Neural progenitor cell (in vitro differentiated cells): Measurements from ENCODE around the gene EFCC1. TPM values are rescaled to one million over a fixed set of nuclear protein-coding genes. Genes with fewer than 3 reads are reported as not detected.

Source experiments
- DNase-seq: peaks from one replicate; pipeline ENCODE4 v3.0.0-alpha.2; 2016; ENCODE audit warnings: low spot score
- H2AFZ ChIP-seq: fragments of 200-600 bp; sonication (generic); replicated peaks from 2 replicates; pipeline ENCODE4 v1.6.1; 2016; ENCODE audit warnings: antibody characterized with exemption
- H3F3A ChIP-seq: fragments of 200-600 bp; sonication (generic); 2 replicates; pipeline ENCODE4 v1.6.1; 2016; ENCODE audit warnings: antibody characterized with exemption, low read depth
- H3K27ac ChIP-seq: fragments of 200-600 bp; sonication (generic); 2 replicates; pipeline ENCODE4 v1.5.1; 2016; ENCODE audit warnings: mild to moderate bottlenecking
- H3K27me3 ChIP-seq: fragments of 200-600 bp; sonication (generic); 2 replicates; pipeline ENCODE4 v1.6.1; 2016; ENCODE audit warnings: mild to moderate bottlenecking, moderate library complexity
- H3K36me3 ChIP-seq: fragments of 200-600 bp; sonication (generic); 2 replicates; pipeline ENCODE4 v1.5.1; 2016
- H3K4me1 ChIP-seq: fragments of 200-600 bp; sonication (generic); 2 replicates; pipeline ENCODE4 v1.6.1; 2016; ENCODE audit warnings: mixed run types
- H3K4me2 ChIP-seq: fragments of 200-600 bp; sonication (generic); 2 replicates; pipeline ENCODE4 v1.6.1; 2016
- H3K4me3 ChIP-seq: fragments of 200-600 bp; sonication (generic); 2 replicates; pipeline ENCODE4 v1.5.1; 2016
- H3K79me2 ChIP-seq: fragments of 200-600 bp; sonication (generic); 2 replicates; pipeline ENCODE4 v1.6.1; 2016; ENCODE audit warnings: low read depth
- H3K9ac ChIP-seq: fragments of 200-600 bp; sonication (generic); 2 replicates; pipeline ENCODE4 v1.6.1; 2016
- H3K9me3 ChIP-seq: fragments of 200-600 bp; sonication (generic); 2 replicates; pipeline ENCODE4 v1.5.1; 2016; ENCODE audit warnings: low read depth
- H4K20me1 ChIP-seq: fragments of 200-600 bp; sonication (generic); 2 replicates; pipeline ENCODE4 v1.6.1; 2016; ENCODE audit warnings: low read depth
- H3K27ac Mint-ChIP-seq: 3 replicates; pipeline ENCODE4 v1.8.0; 2021; ENCODE audit warnings: mixed read lengths
- H3K27me3 Mint-ChIP-seq: 2 replicates; pipeline ENCODE4 v1.8.0; 2022; ENCODE audit warnings: low read depth, mild to moderate bottlenecking, inconsistent platforms, moderate library complexity, mixed read lengths; ENCODE audit not compliant: insufficient read depth
- H3K36me3 Mint-ChIP-seq: 3 replicates; pipeline ENCODE4 v1.8.0; 2021; ENCODE audit warnings: mixed read lengths
- H3K4me1 Mint-ChIP-seq: 3 replicates; pipeline ENCODE4 v1.8.0; 2021; ENCODE audit warnings: mixed read lengths
- H3K4me3 Mint-ChIP-seq: 3 replicates; pipeline ENCODE4 v1.8.0; 2021; ENCODE audit warnings: mild to moderate bottlenecking, moderate library complexity, mixed read lengths
- H3K9me3 Mint-ChIP-seq: 3 replicates; pipeline ENCODE4 v1.8.0; 2020; ENCODE audit warnings: mixed read lengths
- EZH2 ChIP-seq: fragments of 200-600 bp; sonication (generic); IDR thresholded peaks from 2 replicates; pipeline ENCODE4 v1.6.1; 2017; ENCODE audit warnings: antibody characterized with exemption, mild to moderate bottlenecking, moderate library complexity
- EZH2phosphoT487 ChIP-seq: fragments of 200-600 bp; sonication (generic); IDR thresholded peaks from 2 replicates; pipeline ENCODE4 v1.6.1; 2017; ENCODE audit warnings: antibody characterized with exemption
- total RNA-seq: library from RNA; depleted of rRNA; stranded (reverse); fragments of >200 nt; gene quantifications from 2 replicates; pipeline ENCODE4 v1.2.3, GENCODE V29; 2015; ENCODE audit warnings: low replicate concordance
- TF ChIP-seq, protein P1 (sequence below): fragments of 200-600 bp; sonication (generic); IDR thresholded peaks from 2 replicates; pipeline ENCODE4 v1.5.1; 2017; ENCODE audit warnings: antibody characterized with exemption, mild to moderate bottlenecking

EFCC1 gene
- total RNA-seq, 1 donor from 2014 or later = 1.1 TPM

DNA sequence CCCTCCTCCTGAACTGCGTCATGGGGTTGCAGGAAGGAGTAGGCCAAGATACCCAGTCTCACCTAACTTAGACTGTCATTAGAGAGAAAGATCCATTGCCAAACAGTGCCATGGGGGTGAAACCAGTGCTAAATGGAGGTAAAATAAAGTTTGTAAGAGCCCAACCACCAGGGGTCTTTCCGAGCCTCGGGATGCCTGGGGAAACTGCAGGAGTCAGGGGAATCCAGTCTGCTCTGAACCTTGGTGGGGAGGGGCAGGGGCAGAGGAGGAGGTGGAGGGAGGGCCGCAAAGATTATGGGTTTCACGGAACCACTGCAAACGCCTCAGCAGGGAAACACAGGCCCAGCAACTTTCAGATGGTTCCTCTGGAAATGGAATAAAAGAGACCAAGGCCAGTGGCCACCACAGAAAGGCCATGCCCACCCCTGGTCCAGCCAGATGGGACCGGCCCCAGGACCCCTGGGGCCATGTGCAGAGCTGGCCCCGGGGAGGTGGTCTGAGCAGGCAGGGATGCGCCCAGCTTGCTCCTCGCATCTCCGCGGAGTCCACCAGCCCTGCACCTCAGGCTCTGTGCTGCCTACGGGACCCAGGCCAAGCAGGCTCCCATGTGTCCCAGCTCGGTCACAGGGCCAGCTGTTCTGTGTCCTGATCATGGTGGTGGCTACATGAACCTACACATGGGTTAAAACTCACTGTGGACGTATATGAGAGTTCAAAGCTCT is 39.6 kb downstream of the EFCC1 start:
- no peak for TF ChIP-seq EZH2
- TF ChIP-seq, protein P1, sequence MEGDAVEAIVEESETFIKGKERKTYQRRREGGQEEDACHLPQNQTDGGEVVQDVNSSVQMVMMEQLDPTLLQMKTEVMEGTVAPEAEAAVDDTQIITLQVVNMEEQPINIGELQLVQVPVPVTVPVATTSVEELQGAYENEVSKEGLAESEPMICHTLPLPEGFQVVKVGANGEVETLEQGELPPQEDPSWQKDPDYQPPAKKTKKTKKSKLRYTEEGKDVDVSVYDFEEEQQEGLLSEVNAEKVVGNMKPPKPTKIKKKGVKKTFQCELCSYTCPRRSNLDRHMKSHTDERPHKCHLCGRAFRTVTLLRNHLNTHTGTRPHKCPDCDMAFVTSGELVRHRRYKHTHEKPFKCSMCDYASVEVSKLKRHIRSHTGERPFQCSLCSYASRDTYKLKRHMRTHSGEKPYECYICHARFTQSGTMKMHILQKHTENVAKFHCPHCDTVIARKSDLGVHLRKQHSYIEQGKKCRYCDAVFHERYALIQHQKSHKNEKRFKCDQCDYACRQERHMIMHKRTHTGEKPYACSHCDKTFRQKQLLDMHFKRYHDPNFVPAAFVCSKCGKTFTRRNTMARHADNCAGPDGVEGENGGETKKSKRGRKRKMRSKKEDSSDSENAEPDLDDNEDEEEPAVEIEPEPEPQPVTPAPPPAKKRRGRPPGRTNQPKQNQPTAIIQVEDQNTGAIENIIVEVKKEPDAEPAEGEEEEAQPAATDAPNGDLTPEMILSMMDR = peak; percentile 9
- peaks cover 33% of the 10 kb centered on the region for H3K9me3 Mint-ChIP-seq
- Histone ChIP-seq H3K79me2 (no peaks in the 10 kb centered on the region), H3K4me3 (no peak overlapping the region), H4K20me1 (no peaks in the 10 kb centered on the region), H3K27ac (no peak overlapping the region), H3K4me1 (no peaks in the 10 kb centered on the region), H3K9me3 (no peaks in the 10 kb centered on the region), H3K36me3 (no peaks in the 10 kb centered on the region), H2AFZ (no peak overlapping the region), H3K9ac (no peak overlapping the region), H3K27me3 (no peaks in the 10 kb centered on the region), H3K4me2 (no peak overlapping the region), H3F3A (no peaks in the 10 kb centered on the region)
- no peak overlapping the region for H3K27ac Mint-ChIP-seq
- peaks cover 42% of the 10 kb centered on the region for H3K36me3 Mint-ChIP-seq
- H3K27me3 Mint-ChIP-seq = peaks cover 3% of the 10 kb centered on the region
- H3K4me1 Mint-ChIP-seq = peaks cover 3% of the 10 kb centered on the region
- DNase-seq = peak; percentile 21
- H3K4me3 Mint-ChIP-seq = no peak overlapping the region

DNA sequence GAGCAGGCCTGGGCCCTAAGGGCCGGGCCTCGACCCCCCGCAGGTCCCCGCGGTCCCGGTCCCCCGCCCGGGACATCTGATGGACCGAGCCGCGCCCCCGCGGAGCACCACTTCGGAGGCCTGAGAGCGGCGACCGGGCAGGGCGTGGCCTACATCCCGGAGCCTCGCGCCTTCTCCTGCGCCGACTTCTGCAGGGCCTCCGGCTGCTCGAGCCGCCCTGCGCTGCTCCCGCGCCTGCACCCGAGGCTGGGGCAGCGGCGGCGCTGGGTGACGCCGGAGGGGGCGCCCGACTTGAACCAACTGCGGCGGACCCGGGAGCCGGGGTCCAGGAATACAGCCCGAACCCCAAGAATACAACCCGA is 44.6 kb downstream of the EFCC1 start:
- peaks cover 46% of the 10 kb centered on the region for H3K9me3 Mint-ChIP-seq
- H3F3A ChIP-seq = no peaks in the 10 kb centered on the region
- H2AFZ ChIP-seq = no peak overlapping the region
- H3K9me3 ChIP-seq = no peaks in the 10 kb centered on the region
- no peaks in the 10 kb centered on the region for H3K4me1 Mint-ChIP-seq
- TF ChIP-seq EZH2phosphoT487 (no peak), EZH2 (no peak)
- TF ChIP-seq, protein P1 = no peak
- H3K4me3 Mint-ChIP-seq = no peak overlapping the region
- no peak overlapping the region for H3K4me3 ChIP-seq
- H3K4me2 ChIP-seq = no peak overlapping the region
- H3K4me1 ChIP-seq = no peaks in the 10 kb centered on the region
- H3K27ac Mint-ChIP-seq = no peak overlapping the region
- H4K20me1 ChIP-seq = no peaks in the 10 kb centered on the region
- H3K27ac ChIP-seq = no peak overlapping the region
- H3K9ac ChIP-seq = no peak overlapping the region
- H3K79me2 ChIP-seq = no peaks in the 10 kb centered on the region
- H3K27me3 ChIP-seq = no peaks in the 10 kb centered on the region
- H3K27me3 Mint-ChIP-seq = peaks cover 3% of the 10 kb centered on the region
- H3K36me3 Mint-ChIP-seq = peaks cover 31% of the 10 kb centered on the region
- H3K36me3 ChIP-seq = no peaks in the 10 kb centered on the region
- DNase-seq = no peak

DNA sequence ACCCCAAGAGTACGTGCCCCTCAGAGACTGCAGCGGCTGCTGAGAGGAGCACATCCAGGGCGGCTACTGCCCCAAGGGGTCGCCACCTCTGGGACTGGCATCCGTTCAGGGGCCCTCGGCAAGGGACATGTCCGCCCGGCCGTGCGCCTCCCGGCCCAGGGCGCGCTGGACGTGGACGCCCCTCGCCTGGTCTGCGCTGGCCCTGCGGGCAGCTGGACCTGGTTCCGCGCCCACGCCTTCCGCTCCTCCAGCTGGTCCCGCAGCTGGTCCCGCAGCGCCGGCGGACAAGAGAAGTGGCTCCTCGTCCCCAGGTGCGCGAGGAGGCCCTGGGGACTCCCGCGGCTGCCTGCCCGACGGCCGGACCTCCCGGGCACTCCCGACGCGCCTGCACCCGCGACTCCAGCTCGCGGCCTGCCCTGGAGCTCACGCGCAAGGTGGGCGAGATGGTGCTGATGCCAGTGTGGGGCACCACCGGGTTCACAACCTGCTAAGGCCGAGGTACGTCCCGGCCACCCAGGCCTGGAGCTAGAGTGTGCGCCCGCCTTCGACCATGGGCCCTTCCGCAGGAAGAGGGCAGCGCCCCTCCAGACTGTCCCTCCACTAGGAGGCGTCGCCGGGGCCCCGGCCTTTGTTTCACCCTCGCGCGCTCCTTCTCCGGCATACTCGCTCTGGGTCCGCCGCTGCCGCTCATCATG is 45.1 kb downstream of the EFCC1 start:
- no peak overlapping the region for H2AFZ ChIP-seq
- no peaks in the 10 kb centered on the region for H3K4me1 ChIP-seq
- no peaks in the 10 kb centered on the region for H3K9me3 ChIP-seq
- no peak for DNase-seq
- H3K9me3 Mint-ChIP-seq = peaks cover 44% of the 10 kb centered on the region
- no peak overlapping the region for H3K4me3 ChIP-seq
- no peaks in the 10 kb centered on the region for H3F3A ChIP-seq
- no peak overlapping the region for H3K27ac ChIP-seq
- H3K4me2 ChIP-seq = no peak overlapping the region
- no peak overlapping the region for H3K9ac ChIP-seq
- peaks cover 29% of the 10 kb centered on the region for H3K36me3 Mint-ChIP-seq
- no peak for TF ChIP-seq EZH2phosphoT487
- peaks cover 3% of the 10 kb centered on the region for H3K27me3 Mint-ChIP-seq
- H3K27me3 ChIP-seq = no peaks in the 10 kb centered on the region
- H4K20me1 ChIP-seq = no peaks in the 10 kb centered on the region
- H3K4me1 Mint-ChIP-seq = no peaks in the 10 kb centered on the region
- no peak overlapping the region for H3K4me3 Mint-ChIP-seq
- H3K79me2 ChIP-seq = no peaks in the 10 kb centered on the region
- H3K27ac Mint-ChIP-seq = no peak overlapping the region
- no peaks in the 10 kb centered on the region for H3K36me3 ChIP-seq
